ENCODE measurements around the gene TFEB. TPM values are rescaled to one million over a fixed set of nuclear protein-coding genes. Genes with fewer than 3 reads are reported as not detected.

TFEB gene
- total RNA-seq, 1 donor from 2014 or later: 3.8 TPM

GRCh38 chr6:41712651-41713103 is 22.7 kb downstream of the TFEB start:
- H3K27ac Mint-ChIP-seq: no peak overlapping the region
- peaks cover 12% of the 10 kb centered on the region for H3K27me3 Mint-ChIP-seq (ENCODE audit: low read depth)
- no peaks in the 10 kb centered on the region for H3K9me3 Mint-ChIP-seq
- H3K4me3 Mint-ChIP-seq: no peak overlapping the region
- TF ChIP-seq, protein P1, sequence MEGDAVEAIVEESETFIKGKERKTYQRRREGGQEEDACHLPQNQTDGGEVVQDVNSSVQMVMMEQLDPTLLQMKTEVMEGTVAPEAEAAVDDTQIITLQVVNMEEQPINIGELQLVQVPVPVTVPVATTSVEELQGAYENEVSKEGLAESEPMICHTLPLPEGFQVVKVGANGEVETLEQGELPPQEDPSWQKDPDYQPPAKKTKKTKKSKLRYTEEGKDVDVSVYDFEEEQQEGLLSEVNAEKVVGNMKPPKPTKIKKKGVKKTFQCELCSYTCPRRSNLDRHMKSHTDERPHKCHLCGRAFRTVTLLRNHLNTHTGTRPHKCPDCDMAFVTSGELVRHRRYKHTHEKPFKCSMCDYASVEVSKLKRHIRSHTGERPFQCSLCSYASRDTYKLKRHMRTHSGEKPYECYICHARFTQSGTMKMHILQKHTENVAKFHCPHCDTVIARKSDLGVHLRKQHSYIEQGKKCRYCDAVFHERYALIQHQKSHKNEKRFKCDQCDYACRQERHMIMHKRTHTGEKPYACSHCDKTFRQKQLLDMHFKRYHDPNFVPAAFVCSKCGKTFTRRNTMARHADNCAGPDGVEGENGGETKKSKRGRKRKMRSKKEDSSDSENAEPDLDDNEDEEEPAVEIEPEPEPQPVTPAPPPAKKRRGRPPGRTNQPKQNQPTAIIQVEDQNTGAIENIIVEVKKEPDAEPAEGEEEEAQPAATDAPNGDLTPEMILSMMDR (IDR thresholded peaks at IDR 0.05; ENCODE audit: unreplicated experiment): no peak
- DNase-seq (ENCODE audit: low spot score in 2 of 2, unreplicated experiment in 2 of 2): no peak
- peaks cover 9% of the 10 kb centered on the region for H3K4me1 Mint-ChIP-seq
- H3K36me3 Mint-ChIP-seq: no peaks in the 10 kb centered on the region

DNA sequence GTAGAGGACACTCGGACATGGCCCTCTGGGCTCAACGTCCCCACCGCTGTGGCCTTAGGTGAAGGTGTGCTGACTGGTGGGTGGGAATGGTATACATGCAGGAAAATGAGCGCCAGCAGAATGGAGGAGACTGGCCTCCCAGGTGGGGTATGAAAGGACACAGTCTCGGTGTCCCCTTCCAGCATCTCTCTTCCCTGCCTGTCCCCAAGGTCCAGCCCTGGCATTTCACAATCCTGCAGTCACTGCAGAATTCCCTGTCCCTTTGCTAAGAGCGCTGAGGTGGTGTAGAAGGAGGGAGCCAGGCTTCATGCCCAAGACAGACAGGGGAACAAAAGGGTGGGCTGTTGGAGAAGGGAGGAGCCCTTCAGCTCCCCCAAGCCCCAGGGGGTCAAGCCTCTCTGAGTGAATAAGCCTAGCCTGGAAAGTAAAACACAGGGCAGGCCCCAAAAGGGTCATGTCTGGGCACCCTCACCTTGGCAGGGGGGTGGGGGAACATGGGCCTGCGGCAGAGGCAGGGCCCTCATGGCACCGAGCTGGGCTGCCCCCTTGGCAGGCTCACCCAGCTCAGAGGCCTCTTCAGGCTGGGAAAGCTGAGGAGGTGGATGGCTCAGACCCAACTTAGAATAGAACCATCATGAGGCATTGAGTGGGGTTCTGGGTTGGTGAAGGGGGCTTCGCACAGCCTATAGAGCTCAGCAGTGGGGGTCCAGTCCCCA is 23.9 kb downstream of the TFEB start:
- Mint-ChIP-seq H3K27ac (no peak overlapping the region), H3K4me3 (no peak overlapping the region), H3K27me3 (ENCODE audit: low read depth) (peaks cover 14% of the 10 kb centered on the region), H3K4me1 (no peaks in the 10 kb centered on the region), H3K36me3 (no peaks in the 10 kb centered on the region), H3K9me3 (no peaks in the 10 kb centered on the region)
- no peak for DNase-seq (ENCODE audit: low spot score in 2 of 2, unreplicated experiment in 2 of 2)
- TF ChIP-seq, protein P1 (IDR thresholded peaks at IDR 0.05; ENCODE audit: unreplicated experiment): no peak

DNA sequence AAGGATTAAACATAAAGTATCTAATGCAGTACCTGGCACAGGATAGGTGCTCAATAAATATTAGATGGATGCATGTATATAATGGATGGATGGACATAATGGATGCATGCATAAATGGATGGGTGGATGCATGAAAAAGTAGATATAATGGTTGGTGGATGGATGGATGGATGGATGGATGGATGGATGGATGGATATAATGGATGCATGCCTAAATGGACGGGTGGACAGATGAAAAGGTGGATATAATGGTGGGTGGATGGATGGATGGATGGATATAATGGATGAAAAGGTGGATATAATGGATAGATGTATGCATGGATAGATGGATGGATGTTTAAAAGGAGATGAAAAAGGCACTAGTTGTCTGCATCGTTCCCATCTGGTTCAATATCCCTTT is 26.0 kb downstream of the TFEB start:
- Mint-ChIP-seq H3K9me3 (no peaks in the 10 kb centered on the region), H3K36me3 (no peaks in the 10 kb centered on the region)

DNA sequence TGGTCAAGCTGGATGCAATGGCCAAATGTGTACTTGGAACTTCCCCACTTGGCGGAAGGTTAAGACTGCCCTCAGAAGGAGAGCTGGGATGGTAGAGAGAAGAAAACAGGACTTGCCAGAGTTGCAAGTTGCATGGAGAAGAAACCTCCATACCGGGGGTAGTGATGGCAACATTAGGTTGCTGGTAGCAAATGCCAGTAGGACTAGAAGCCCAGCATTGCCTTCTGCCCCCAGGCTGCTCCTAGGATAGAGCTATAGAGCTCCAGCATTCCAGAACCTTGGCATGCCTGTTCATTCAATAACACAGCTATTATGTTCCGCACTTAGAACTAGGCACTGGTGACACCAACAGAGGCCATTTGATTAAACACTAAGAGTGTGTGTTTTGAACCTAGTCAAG is 26.6 kb downstream of the TFEB start:
- Mint-ChIP-seq H3K4me3 (no peak overlapping the region), H3K27ac (no peak overlapping the region), H3K27me3 (ENCODE audit: low read depth) (peaks cover 15% of the 10 kb centered on the region)

More for the DNA sequence above, 26.0 kb downstream of the TFEB start:
- TF ChIP-seq, protein P1 (IDR thresholded peaks at IDR 0.05; ENCODE audit: unreplicated experiment): no peak
- no peaks in the 10 kb centered on the region for H3K4me1 Mint-ChIP-seq
- peaks cover 14% of the 10 kb centered on the region for H3K27me3 Mint-ChIP-seq (ENCODE audit: low read depth)
- no peak overlapping the region for H3K27ac Mint-ChIP-seq
- DNase-seq (ENCODE audit: low spot score in 2 of 2, unreplicated experiment in 2 of 2): no peak
- H3K4me3 Mint-ChIP-seq: no peak overlapping the region

GRCh38 chr6:41707565-41708200 is 27.7 kb downstream of the TFEB start:
- Mint-ChIP-seq H3K27me3 (ENCODE audit: low read depth) (peaks cover 17% of the 10 kb centered on the region), H3K27ac (no peak overlapping the region), H3K9me3 (no peaks in the 10 kb centered on the region), H3K4me3 (no peak overlapping the region), H3K4me1 (no peaks in the 10 kb centered on the region), H3K36me3 (no peaks in the 10 kb centered on the region)
- no peak for DNase-seq (ENCODE audit: low spot score in 2 of 2, unreplicated experiment in 2 of 2)
- TF ChIP-seq, protein P1 (IDR thresholded peaks at IDR 0.05; ENCODE audit: unreplicated experiment): no peak

More for the DNA sequence above, 26.6 kb downstream of the TFEB start:
- no peak for DNase-seq (ENCODE audit: low spot score in 2 of 2, unreplicated experiment in 2 of 2)
- Mint-ChIP-seq H3K9me3 (no peaks in the 10 kb centered on the region), H3K36me3 (no peaks in the 10 kb centered on the region), H3K4me1 (no peaks in the 10 kb centered on the region)
- TF ChIP-seq, protein P1 (IDR thresholded peaks at IDR 0.05; ENCODE audit: unreplicated experiment): no peak

All from mesothelial cell of epicardium (in vitro differentiated cells).